H9 (cell line): ENCODE measurements around the gene CCDC102A. TPM values are rescaled to one million over a fixed set of nuclear protein-coding genes. Genes with fewer than 3 reads are reported as not detected.

Source experiments
- DNase-seq: peaks from one replicate; pipeline ENCODE4 v3.0.0-alpha.2; 2017
- H2AFZ ChIP-seq: one replicate; pipeline ENCODE4 v1.6.1; 2013; ENCODE audit warnings: mild to moderate bottlenecking, low read length, control low read depth, moderate library complexity
- H2AK5ac ChIP-seq: 2 replicates; pipeline ENCODE4 v1.6.1; 2013; ENCODE audit warnings: low read length, control low read depth, mixed read lengths; ENCODE audit not compliant: insufficient read length
- H2BK120ac ChIP-seq: one replicate; pipeline ENCODE4 v1.6.1; 2013; ENCODE audit warnings: low read depth, mild to moderate bottlenecking, low read length, control low read depth, inconsistent platforms; ENCODE audit not compliant: poor library complexity, severe bottlenecking
- H2BK12ac ChIP-seq: 2 replicates; pipeline ENCODE4 v1.6.1; 2013; ENCODE audit warnings: low read length, control low read depth, mixed read lengths, low read depth; ENCODE audit not compliant: insufficient read length
- H2BK15ac ChIP-seq: 2 replicates; pipeline ENCODE4 v1.6.1; 2013; ENCODE audit warnings: low read depth, low read length, control low read depth
- H2BK20ac ChIP-seq: one replicate; pipeline ENCODE4 v1.6.1; 2013; ENCODE audit warnings: low read depth, mild to moderate bottlenecking, low read length, control low read depth, inconsistent platforms; ENCODE audit not compliant: poor library complexity, severe bottlenecking
- H2BK5ac ChIP-seq: 2 replicates; pipeline ENCODE4 v1.6.1; 2013; ENCODE audit warnings: low read length, control low read depth, mixed read lengths; ENCODE audit not compliant: insufficient read length
- H3K14ac ChIP-seq: 2 replicates; pipeline ENCODE4 v1.6.1; 2013; ENCODE audit warnings: low read length, control low read depth; ENCODE audit not compliant: insufficient read depth
- H3K18ac ChIP-seq: 2 replicates; pipeline ENCODE4 v1.6.1; 2013; ENCODE audit warnings: low read depth, mild to moderate bottlenecking, mixed read lengths, low read length, control low read depth; ENCODE audit not compliant: insufficient read length
- H3K23ac ChIP-seq: 2 replicates; pipeline ENCODE4 v1.6.1; 2013; ENCODE audit warnings: low read length, control low read depth, mixed read lengths, low read depth; ENCODE audit not compliant: insufficient read length
- H3K23me2 ChIP-seq: 2 replicates; pipeline ENCODE4 v1.6.1; 2013; ENCODE audit warnings: low read depth, mild to moderate bottlenecking, mixed read lengths, low read length, control low read depth; ENCODE audit not compliant: insufficient read length, poor library complexity, severe bottlenecking
- H3K27ac ChIP-seq: 2 replicates; pipeline ENCODE4 v1.5.1; 2013; ENCODE audit warnings: low read length, control low read depth, mixed read lengths, low read depth; ENCODE audit not compliant: insufficient read length
- H3K27me3 ChIP-seq: 2 replicates; pipeline ENCODE4 v1.6.1; 2013; ENCODE audit warnings: low read length, control low read depth, inconsistent platforms; ENCODE audit not compliant: insufficient read depth
- H3K4ac ChIP-seq: 2 replicates; pipeline ENCODE4 v1.6.1; 2013; ENCODE audit warnings: low read depth, mild to moderate bottlenecking, control low read depth, inconsistent platforms, low read length, moderate library complexity
- H3K4me1 ChIP-seq: 2 replicates; pipeline ENCODE4 v1.6.1; 2013; ENCODE audit warnings: low read length, control low read depth, inconsistent platforms; ENCODE audit not compliant: insufficient read depth
- H3K4me2 ChIP-seq: 2 replicates; pipeline ENCODE4 v1.6.1; 2013; ENCODE audit warnings: low read length, control low read depth, mixed read lengths; ENCODE audit not compliant: insufficient read length, insufficient read depth
- H3K56ac ChIP-seq: 2 replicates; pipeline ENCODE4 v1.6.1; 2013; ENCODE audit warnings: low read depth, mild to moderate bottlenecking, mixed read lengths, low read length, control low read depth; ENCODE audit not compliant: insufficient read length
- H3K79me1 ChIP-seq: 2 replicates; pipeline ENCODE4 v1.6.1; 2013; ENCODE audit warnings: low read depth, mild to moderate bottlenecking, moderate library complexity, low read length, control low read depth, inconsistent platforms; ENCODE audit not compliant: insufficient read depth, poor library complexity, severe bottlenecking
- H3K79me2 ChIP-seq: 2 replicates; pipeline ENCODE4 v1.6.1; 2013; ENCODE audit warnings: low read length, control low read depth, inconsistent platforms; ENCODE audit not compliant: insufficient read depth
- H3K9ac ChIP-seq: 2 replicates; pipeline ENCODE4 v1.6.1; 2013; ENCODE audit warnings: low read length, control low read depth, mixed read lengths; ENCODE audit not compliant: insufficient read length; ENCODE audit errors: extremely low read depth
- H3K9me3 ChIP-seq: one replicate; pipeline ENCODE4 v1.6.1; 2013; ENCODE audit warnings: low read depth, low read length, inconsistent platforms; ENCODE audit not compliant: control insufficient read depth
- H3T11ph ChIP-seq: one replicate; pipeline ENCODE4 v1.6.1; 2013; ENCODE audit warnings: mild to moderate bottlenecking, low read length, control low read depth, inconsistent platforms
- H4K20me1 ChIP-seq: one replicate; pipeline ENCODE4 v1.6.1; 2013; ENCODE audit not compliant: control insufficient read depth, insufficient read length, insufficient read depth
- H4K5ac ChIP-seq: 2 replicates; pipeline ENCODE4 v1.6.1; 2013; ENCODE audit warnings: low read depth, mild to moderate bottlenecking, mixed read lengths, low read length, control low read depth; ENCODE audit not compliant: insufficient read length
- H4K8ac ChIP-seq: replicated peaks from 2 replicates; pipeline ENCODE4 v1.6.1; 2013; ENCODE audit warnings: low read length, control low read depth, mixed read lengths, low read depth; ENCODE audit not compliant: insufficient read length
- H4K91ac ChIP-seq: 2 replicates; pipeline ENCODE4 v1.6.1; 2013; ENCODE audit warnings: low read depth, mild to moderate bottlenecking, moderate library complexity, mixed read lengths, low read length, control low read depth; ENCODE audit not compliant: insufficient read length
- H3K27ac Mint-ChIP-seq, 3 experiments: 2 replicates in 2 of 3; 3 replicates in 1 of 3; pipeline ENCODE4 v1.8.0; 2020 to 2021; ENCODE audit warnings: mixed read lengths in 3 of 3, mild to moderate bottlenecking in 1 of 3, moderate library complexity in 1 of 3
- H3K27me3 Mint-ChIP-seq: 2 replicates; pipeline ENCODE4 v1.8.0; 2021; ENCODE audit warnings: low read depth, mild to moderate bottlenecking, moderate library complexity, mixed read lengths
- H3K36me3 Mint-ChIP-seq, 3 experiments: 2 replicates in 2 of 3; 3 replicates in 1 of 3; pipeline ENCODE4 v1.8.0; 2020 to 2021; ENCODE audit warnings: low read depth in 3 of 3, mixed read lengths in 3 of 3; ENCODE audit not compliant: insufficient read depth in 1 of 3
- H3K4me1 Mint-ChIP-seq, 2 experiments: 2 replicates each; pipeline ENCODE4 v1.8.0; 2020; ENCODE audit warnings: mixed read lengths in 2 of 2
- H3K4me3 Mint-ChIP-seq, 2 experiments: 2 replicates in 1 of 2; 3 replicates in 1 of 2; pipeline ENCODE4 v1.8.0; 2020 to 2021; ENCODE audit warnings: mild to moderate bottlenecking in 2 of 2, mixed read lengths in 2 of 2, moderate library complexity in 1 of 2
- H3K9me3 Mint-ChIP-seq, 2 experiments: 2 replicates in 1 of 2; 3 replicates in 1 of 2; pipeline ENCODE4 v1.8.0; 2020; ENCODE audit warnings: mild to moderate bottlenecking in 2 of 2, mixed read lengths in 2 of 2, moderate library complexity in 1 of 2
- WGBS: extraction: QIAGEN DNeasy Blood & Tissue Kit; methylation state at CpG from one replicate; pipeline ENCODE4 v1.1.7; 2013; ENCODE audit warnings: missing lambda C conversion rate, low lambda C conversion rate, mixed read lengths; ENCODE audit not compliant: insufficient read length; ENCODE audit errors: extremely low coverage; 5-methylcytosine and 5-hydroxymethylcytosine counted together
- total RNA-seq: library from RNA; stranded (reverse); gene quantifications from 2 replicates; pipeline ENCODE4 v1.2.1, GENCODE V29; 2021
- TF ChIP-seq, protein P1 (sequence below): fragments of 200-600 bp; sonication (generic); conservative IDR thresholded peaks from 3 replicates; pipeline ENCODE4 v1.8.0; 2021; ENCODE audit warnings: antibody characterized with exemption, mild to moderate bottlenecking

Gene CCDC102A
- total RNA-seq, 1 experiment from 2014 or later, result 8.2 TPM

DNA sequence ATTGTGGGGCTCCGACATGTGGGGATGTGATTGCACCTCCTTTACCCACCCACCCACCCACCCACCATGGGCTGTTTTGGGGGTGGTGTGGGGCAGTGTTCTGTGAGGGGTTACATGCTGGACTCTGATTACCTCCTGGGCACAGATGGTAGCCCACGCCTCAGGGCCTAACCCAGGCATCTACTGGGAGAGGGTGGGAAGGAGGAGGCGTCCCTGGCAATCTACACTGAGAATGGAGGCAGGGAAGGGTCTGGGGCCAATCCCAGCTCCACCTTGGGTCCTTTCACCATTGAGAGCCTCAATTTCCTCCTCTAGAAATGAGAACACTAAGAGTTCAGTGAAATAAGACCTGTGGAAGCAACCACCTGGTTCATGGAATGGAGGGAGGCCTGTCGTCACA is 38.3 kb downstream of the CCDC102A start:
- H3K27me3 Mint-ChIP-seq, result peaks cover 12% of the 10 kb centered on the region
- peaks cover 0 to 3% of the 10 kb centered on the region in 2 experiments; a peak in 1 of 4 replicates for H3K4me1 Mint-ChIP-seq
- Histone ChIP-seq H3K4ac (no peak overlapping the region), H3K4me2 (no peak overlapping the region), H3K9ac (no peak overlapping the region), H3T11ph (no peak overlapping the region), H3K79me1 (no peaks in the 10 kb centered on the region), H2BK120ac (no peak overlapping the region), H3K14ac (no peak overlapping the region), H3K23ac (no peak overlapping the region), H4K91ac (no peak overlapping the region), H2BK20ac (no peak overlapping the region), H2AK5ac (no peak overlapping the region), H3K18ac (no peak overlapping the region), H2BK12ac (no peak overlapping the region), H2BK5ac (no peak overlapping the region), H2AFZ (no peak overlapping the region), H4K5ac (no peak overlapping the region), H3K79me2 (no peaks in the 10 kb centered on the region), H3K9me3 (no peaks in the 10 kb centered on the region), H3K56ac (no peak overlapping the region), H3K27me3 (no peaks in the 10 kb centered on the region), H2BK15ac (no peak overlapping the region), H3K27ac (no peak overlapping the region), H3K4me1 (no peaks in the 10 kb centered on the region; the same call in 1 of the 2 replicates), H4K8ac (no peak overlapping the region), H3K23me2 (no peaks in the 10 kb centered on the region), H4K20me1 (no peaks in the 10 kb centered on the region)
- no peak overlapping the region for H3K4me3 Mint-ChIP-seq
- DNase-seq, result no peak
- no peak overlapping the region for H3K27ac Mint-ChIP-seq
- no CpG with 5 or more reads among the region's 4 CpGs for WGBS
- H3K9me3 Mint-ChIP-seq, result no peaks in the 10 kb centered on the region
- H3K36me3 Mint-ChIP-seq, result no peaks in the 10 kb centered on the region
- TF ChIP-seq, protein P1, sequence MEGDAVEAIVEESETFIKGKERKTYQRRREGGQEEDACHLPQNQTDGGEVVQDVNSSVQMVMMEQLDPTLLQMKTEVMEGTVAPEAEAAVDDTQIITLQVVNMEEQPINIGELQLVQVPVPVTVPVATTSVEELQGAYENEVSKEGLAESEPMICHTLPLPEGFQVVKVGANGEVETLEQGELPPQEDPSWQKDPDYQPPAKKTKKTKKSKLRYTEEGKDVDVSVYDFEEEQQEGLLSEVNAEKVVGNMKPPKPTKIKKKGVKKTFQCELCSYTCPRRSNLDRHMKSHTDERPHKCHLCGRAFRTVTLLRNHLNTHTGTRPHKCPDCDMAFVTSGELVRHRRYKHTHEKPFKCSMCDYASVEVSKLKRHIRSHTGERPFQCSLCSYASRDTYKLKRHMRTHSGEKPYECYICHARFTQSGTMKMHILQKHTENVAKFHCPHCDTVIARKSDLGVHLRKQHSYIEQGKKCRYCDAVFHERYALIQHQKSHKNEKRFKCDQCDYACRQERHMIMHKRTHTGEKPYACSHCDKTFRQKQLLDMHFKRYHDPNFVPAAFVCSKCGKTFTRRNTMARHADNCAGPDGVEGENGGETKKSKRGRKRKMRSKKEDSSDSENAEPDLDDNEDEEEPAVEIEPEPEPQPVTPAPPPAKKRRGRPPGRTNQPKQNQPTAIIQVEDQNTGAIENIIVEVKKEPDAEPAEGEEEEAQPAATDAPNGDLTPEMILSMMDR, result no peak
